CD14-positive monocyte (primary cell): ENCODE measurements around the gene GFOD1. TPM values are rescaled to one million over a fixed set of nuclear protein-coding genes. Genes with fewer than 3 reads are reported as not detected.
A peak's percentile ranks its signal among the peaks of the same experiment; 100 is the strongest.

Experiments
- DNase-seq, 3 donors: peaks; one replicate each; pipeline ENCODE4 v3.0.0-alpha.2; 2011 to 2022
- H2AFZ ChIP-seq: 2 replicates; pipeline ENCODE4 v1.6.0; 2012; ENCODE audit warnings: mild to moderate bottlenecking, low read depth, low read length, inconsistent platforms; ENCODE audit not compliant: insufficient read depth, poor library complexity, severe bottlenecking
- H3K27ac ChIP-seq, 2 donors: 1 replicate in 1 of 2; 2 replicates in 1 of 2; pipeline ENCODE4 v1.5.1; 2012 to 2013; ENCODE audit warnings: low read length in 2 of 2, control low read depth in 1 of 2, inconsistent platforms in 1 of 2, low read depth in 1 of 2, mild to moderate bottlenecking in 1 of 2
- H3K27me3 ChIP-seq, 2 donors: one replicate each; pipeline versions ENCODE4 v1.6.0 to v1.6.1; 2011 to 2013; ENCODE audit warnings: low read length in 2 of 2; ENCODE audit not compliant: control insufficient read depth in 2 of 2, insufficient read depth in 2 of 2
- H3K36me3 ChIP-seq, 2 donors: replicated peaks in 1 of 2; 1 replicate in 1 of 2; 2 replicates in 1 of 2; pipeline versions ENCODE4 v1.5.1 to v1.6.1; 2012 to 2013; ENCODE audit warnings: low read length in 2 of 2, control low read depth in 1 of 2, inconsistent platforms in 1 of 2, mild to moderate bottlenecking in 1 of 2; ENCODE audit not compliant: insufficient read depth in 2 of 2, control insufficient read depth in 1 of 2
- H3K4me1 ChIP-seq, 2 donors: 1 replicate in 1 of 2; 2 replicates in 1 of 2; pipeline versions ENCODE4 v1.5.1 to v1.6.1; 2012 to 2013; ENCODE audit warnings: low read length in 2 of 2, control low read depth in 1 of 2, inconsistent platforms in 1 of 2, mild to moderate bottlenecking in 1 of 2, moderate library complexity in 1 of 2; ENCODE audit not compliant: insufficient read depth in 2 of 2, control insufficient read depth in 1 of 2
- H3K4me2 ChIP-seq: replicated peaks from 2 replicates; pipeline ENCODE3; 2012; ENCODE audit warnings: low read length, moderate library complexity, mild to moderate bottlenecking; ENCODE audit not compliant: poor library complexity, severe bottlenecking; ENCODE audit errors: extremely low read depth
- H3K4me3 ChIP-seq, 3 experiments: fragments of 200-600 bp in 1 of 3; sonication (generic) in 1 of 3; replicated peaks in 1 of 3; 1 replicate in 2 of 3; 2 replicates in 1 of 3; pipeline ENCODE4 v1.5.1; 2011 to 2013; ENCODE audit warnings: low read length in 3 of 3, mild to moderate bottlenecking in 3 of 3, control low read depth in 2 of 3, low read depth in 2 of 3, inconsistent platforms in 1 of 3, moderate library complexity in 1 of 3
- H3K79me2 ChIP-seq: 2 replicates; pipeline ENCODE4 v1.6.0; 2012; ENCODE audit warnings: mild to moderate bottlenecking, control low read depth, inconsistent platforms, low read length, moderate library complexity; ENCODE audit not compliant: insufficient read depth
- H3K9ac ChIP-seq: 2 replicates; pipeline ENCODE4 v1.6.0; 2017; ENCODE audit warnings: low read length, mild to moderate bottlenecking; ENCODE audit not compliant: insufficient read depth, poor library complexity, severe bottlenecking
- H3K9me3 ChIP-seq, 2 donors: replicated peaks in 1 of 2; 1 replicate in 1 of 2; 2 replicates in 1 of 2; pipeline versions ENCODE4 v1.5.1 to v1.6.1; 2012 to 2013; ENCODE audit warnings: low read length in 2 of 2, control low read depth in 1 of 2; ENCODE audit not compliant: control insufficient read depth in 1 of 2, insufficient read depth in 1 of 2
- H4K20me1 ChIP-seq: 2 replicates; pipeline ENCODE4 v1.6.0; 2012; ENCODE audit warnings: mild to moderate bottlenecking, low read length, control low read depth, moderate library complexity; ENCODE audit not compliant: insufficient read depth
- H3K27ac Mint-ChIP-seq, 7 donors: one replicate each; pipeline ENCODE4 v1.8.0; 2020; ENCODE audit warnings: mild to moderate bottlenecking in 7 of 7, mixed read lengths in 7 of 7, moderate library complexity in 6 of 7, inconsistent platforms in 2 of 7
- H3K27me3 Mint-ChIP-seq, 3 donors: one replicate each; pipeline ENCODE4 v1.8.0; 2021 to 2022; ENCODE audit warnings: low read depth in 3 of 3, mild to moderate bottlenecking in 3 of 3, mixed read lengths in 3 of 3, moderate library complexity in 3 of 3, inconsistent platforms in 1 of 3
- H3K36me3 Mint-ChIP-seq, 2 donors: one replicate each; pipeline ENCODE4 v1.8.0; 2020; ENCODE audit warnings: mixed read lengths in 2 of 2, inconsistent platforms in 1 of 2, mild to moderate bottlenecking in 1 of 2
- H3K4me1 Mint-ChIP-seq: one replicate; pipeline ENCODE4 v1.8.0; 2020; ENCODE audit warnings: mild to moderate bottlenecking, mixed read lengths
- H3K4me3 Mint-ChIP-seq, 2 donors: one replicate each; pipeline ENCODE4 v1.8.0; 2020; ENCODE audit warnings: mild to moderate bottlenecking in 2 of 2, mixed read lengths in 2 of 2, moderate library complexity in 1 of 2
- H3K9me3 Mint-ChIP-seq, 7 donors: one replicate each; pipeline ENCODE4 v1.8.0; 2020 to 2022; ENCODE audit warnings: mixed read lengths in 7 of 7, mild to moderate bottlenecking in 6 of 7, moderate library complexity in 6 of 7, inconsistent platforms in 2 of 7
- CTCF ChIP-seq: fragments of 200-600 bp; IDR thresholded peaks from one replicate; pipeline ENCODE4 v1.8.0; 2022; ENCODE audit warnings: antibody characterized with exemption, mild to moderate bottlenecking
- WGBS: methylation state at CpG from one replicate; pipeline ENCODE4 v1.1.5; 2013; ENCODE audit warnings: missing lambda C conversion rate; ENCODE audit not compliant: insufficient coverage; 5-methylcytosine and 5-hydroxymethylcytosine counted together
- intact Hi-C, 2 donors: fragments of 100-400 bp; cut with micrococcal nuclease; formaldehyde crosslinking; loops; one replicate each; pipeline versions ENCODE4 v1.15.0 to v1.15.1; 2023
- polyA plus RNA-seq, 3 donors: library from polyadenylated mRNA; depleted of rRNA in 1 of 3; unstranded in 2 of 3; stranded (reverse) in 1 of 3; fragments of 300-500 nt in 2 of 3; fragments of >200 nt in 1 of 3; fragmentation: Illumina TruSeq in 2 of 3; gene quantifications; 1 replicate in 2 of 3; 2 replicates in 1 of 3; pipeline ENCODE4 v1.2.3, GENCODE V29; 2012 to 2021

Gene GFOD1
- polyA plus RNA-seq, 3 donors: 2.4 to 8.7 (median 2.4) TPM

- no peaks in the 10 kb centered on the region for H4K20me1 ChIP-seq
- Mint-ChIP-seq H3K4me3 (peak overlapping the region; percentile 69 to 87), H3K4me1 (peaks cover 34% of the 10 kb centered on the region), H3K36me3 (peaks cover 5 to 17% of the 10 kb centered on the region in 2 donors), H3K27ac (peak overlapping the region; percentile 57 to 90 (median 76)), H3K27me3 (peaks cover 2 to 7% (median 7%) of the 10 kb centered on the region in 3 donors), H3K9me3 (no peaks in the 10 kb centered on the region)
- H3K9ac ChIP-seq: no peak overlapping the region
- no peaks in the 10 kb centered on the region for H3K36me3 ChIP-seq
- H3K27me3 ChIP-seq: no peaks in the 10 kb centered on the region
- H3K4me2 ChIP-seq: peak overlapping the region; percentile 64
- DNase-seq: peak; percentile 74 to 77 (median 74)
- peaks cover 27% of the 10 kb centered on the region in 2 donors for H3K4me1 ChIP-seq
- peaks cover 5% of the 10 kb centered on the region for H3K79me2 ChIP-seq
- H3K4me3 ChIP-seq: peak overlapping the region in 1 of 3 experiments; percentile 39
- H3K27ac ChIP-seq: peak overlapping the region; percentile 7 to 39
- H2AFZ ChIP-seq: peak overlapping the region; percentile 56
- 22% methylated on average over 15 of the region's 26 CpGs for WGBS
- intact Hi-C loops: no loop called here
- TF ChIP-seq CTCF: peak; percentile 35
- H3K9me3 ChIP-seq: no peaks in the 10 kb centered on the region
Measured at GRCh38 chr6:13427801-13428582, 59.4 kb downstream of the GFOD1 start.

DNA sequence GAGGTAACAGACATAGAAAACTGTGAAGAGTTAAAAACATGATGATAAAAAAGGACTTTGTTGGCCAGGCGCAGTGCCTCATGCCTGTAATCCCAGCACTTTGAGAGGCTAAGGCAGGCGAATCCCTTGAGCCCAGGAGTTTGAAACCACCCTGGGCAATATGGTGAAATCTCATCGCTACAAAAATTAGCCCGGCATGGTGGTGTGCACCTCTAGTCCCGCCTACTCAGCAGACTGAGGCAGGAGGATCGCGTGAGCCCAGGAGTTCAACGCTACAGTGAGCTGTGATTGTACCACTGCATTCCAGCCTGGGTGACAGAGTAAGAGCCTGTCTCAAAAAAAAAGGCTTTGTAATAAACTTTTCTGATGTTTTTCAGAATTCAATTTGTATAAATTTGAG lies 60.1 kb downstream of the GFOD1 start:
- H3K27ac Mint-ChIP-seq: no peak overlapping the region
- H3K4me2 ChIP-seq: peak overlapping the region; percentile 64
- DNase-seq: no peak
- peaks cover 20 to 25% of the 10 kb centered on the region in 2 donors for H3K4me1 ChIP-seq
- no peak overlapping the region for H3K9ac ChIP-seq
- H3K4me3 ChIP-seq: no peak overlapping the region
- no peaks in the 10 kb centered on the region for H3K27me3 ChIP-seq
- H3K79me2 ChIP-seq: peaks cover 5% of the 10 kb centered on the region
- H3K27ac ChIP-seq: no peak overlapping the region
- peaks cover 0 to 2% (median 0%) of the 10 kb centered on the region in 7 donors for H3K9me3 Mint-ChIP-seq
- peaks cover 2 to 7% (median 7%) of the 10 kb centered on the region in 3 donors for H3K27me3 Mint-ChIP-seq
- H3K4me1 Mint-ChIP-seq: peaks cover 35% of the 10 kb centered on the region
- no peaks in the 10 kb centered on the region for H4K20me1 ChIP-seq
- 79% methylated on average over 8 of the region's 8 CpGs for WGBS
- intact Hi-C loops: no loop called here
- no peak for TF ChIP-seq CTCF
- no peak overlapping the region for H3K4me3 Mint-ChIP-seq
- H3K36me3 ChIP-seq: no peaks in the 10 kb centered on the region
- H3K36me3 Mint-ChIP-seq: peaks cover 5 to 15% of the 10 kb centered on the region in 2 donors
- peak overlapping the region; percentile 56 for H2AFZ ChIP-seq
- no peaks in the 10 kb centered on the region for H3K9me3 ChIP-seq
